ENCODE data around the gene BPNT1. TPM values are rescaled to one million over a fixed set of nuclear protein-coding genes. Genes with fewer than 3 reads are reported as not detected.

The BPNT1 gene
- total RNA-seq, 1 experiment from 2014 or later, result 25.2 TPM

GRCh38 chr1:220124542-220124941, 35.0 kb upstream of the BPNT1 start:
- H3K9me3 ChIP-seq (ENCODE audit: control insufficient read depth in 1 of 2, insufficient read depth in 1 of 2, low read depth in 1 of 2, low read length in 2 of 2), result no peaks in the 10 kb centered on the region
- H2AFZ ChIP-seq (ENCODE audit: low read depth, low read length, poor library complexity, severe bottlenecking), result no peak overlapping the region
- ChIA-PET POLR2A (no interaction called here), RAD21 (ENCODE audit: low non-redundant PET in 1 of 2, low total read pairs in 2 of 2, uncharacterized antibody in 2 of 2, unreplicated experiment in 2 of 2) (no interaction called here), CTCF (interaction anchor here (0.6 to 2.2 kb wide), 9 partner anchors 9 to 137 kb away, joined by 3 to 15 read pairs (median 3); partner anchors contain the start of gene BPNT1)
- H3K79me2 ChIP-seq (ENCODE audit: insufficient read depth, low read length), result peaks cover 17% of the 10 kb centered on the region
- H3K9me2 ChIP-seq (ENCODE audit: insufficient read depth), result no peaks in the 10 kb centered on the region
- H3K36me3 ChIP-seq (ENCODE audit: control insufficient read depth in 1 of 2, insufficient read depth in 2 of 2, low read length in 2 of 2), result peaks cover 10 to 14% of the 10 kb centered on the region in 2 experiments; a peak in 3 of 4 replicates
- no peak overlapping the region for H3K4me2 ChIP-seq (ENCODE audit: low read length)
- ATAC-seq (no peak), DNase-seq (ENCODE audit: low read depth, low spot score) (no peak)
- peaks cover 3% of the 10 kb centered on the region for H4K20me1 ChIP-seq (ENCODE audit: insufficient read depth)
- intact Hi-C loops (cut with micrococcal nuclease), result loop anchor here (10.0 kb wide), 2 partner anchors 250 to 290 kb away; no protein-coding TSS in a partner anchor
- no peak for TF ChIP-seq ELF1 (IDR thresholded peaks at IDR 0.05; ENCODE audit: borderline replicate concordance, low read depth)
- TF ChIP-seq ZFX (IDR thresholded peaks at IDR 0.05), result no peak
- TF ChIP-seq ZNF274 (IDR thresholded peaks at IDR 0.05; ENCODE audit: low read depth, low read length), result no peak
- no peak for TF ChIP-seq POLR2AphosphoS5 (IDR thresholded peaks at IDR 0.05; ENCODE audit: low read depth, low read length)
- no peak for TF ChIP-seq TCF7L2 (IDR thresholded peaks at IDR 0.05; ENCODE audit: borderline replicate concordance, extremely low read depth, insufficient read depth, insufficient read length)
- TF ChIP-seq SRF (IDR thresholded peaks at IDR 0.05; ENCODE audit: low read depth), result no peak
- TF ChIP-seq CTCF (IDR thresholded peaks at IDR 0.05 in 2 of 3, conservative IDR thresholded peaks at IDR 0.05 in 1 of 3; ENCODE audit: borderline replicate concordance in 1 of 3, insufficient read depth in 1 of 3, low read depth in 2 of 3, low read length in 2 of 3), result no peak
- no peak for TF ChIP-seq CBX3 (IDR thresholded peaks at IDR 0.05; ENCODE audit: low read depth)
- no peak for TF ChIP-seq ZBTB33 (IDR thresholded peaks at IDR 0.05; ENCODE audit: extremely low read depth, insufficient replicate concordance, low read length)
- TF ChIP-seq JUND (IDR thresholded peaks at IDR 0.05), result no peak
- no peak overlapping the region for H3K27ac ChIP-seq (ENCODE audit: low read depth, low read length)
- no peak overlapping the region for H3K9ac ChIP-seq (ENCODE audit: low read length)
- no peaks in the 10 kb centered on the region for H3K4me1 ChIP-seq (ENCODE audit: control insufficient read depth in 1 of 2, insufficient read depth in 2 of 2, low read length in 2 of 2)
- no peaks in the 10 kb centered on the region for H3K27me3 ChIP-seq (ENCODE audit: insufficient read depth, low read length)
- H3K4me3 ChIP-seq (replicated peaks in 1 of 2; ENCODE audit: low read depth in 1 of 2, low read length in 2 of 2), result no peak overlapping the region
- no TSS peak for BruUV-seq (replicated peaks)
